HG02938 (cell line): ENCODE measurements around the gene NEXN.
"Not testable (repeated sequence)": the region's sequence is repeated elsewhere in the genome, so short reads cannot be mapped to it uniquely, and the experiment has no call there.

Experiments
- ATAC-seq: cut with Tn5 transposase; IDR thresholded peaks from one replicate; pipeline ENCODE4 v1.9.1; 2021; ENCODE audit warnings: mild to moderate bottlenecking, moderate library complexity; ENCODE audit not compliant: unreplicated experiment

NEXN gene

DNA sequence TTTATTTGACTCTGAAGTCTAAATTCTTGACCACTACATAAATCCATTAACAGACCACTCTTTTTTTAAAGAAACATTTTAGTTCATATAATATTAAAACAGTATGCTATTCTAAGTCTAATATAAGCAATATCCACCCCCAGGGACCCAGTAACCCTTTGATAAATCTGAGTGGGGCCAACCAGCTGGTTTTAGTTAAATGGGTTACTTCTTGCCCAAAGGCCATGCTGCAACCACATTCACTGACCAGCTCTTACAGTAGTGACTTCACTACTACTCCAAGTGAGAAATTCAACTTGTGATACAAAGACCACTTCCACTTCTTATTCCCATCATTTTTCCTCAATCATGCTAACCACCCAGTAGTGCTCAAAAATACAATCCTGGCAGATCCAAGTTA, 70.0 kb downstream of the NEXN start:
- no peak for ATAC-seq

DNA sequence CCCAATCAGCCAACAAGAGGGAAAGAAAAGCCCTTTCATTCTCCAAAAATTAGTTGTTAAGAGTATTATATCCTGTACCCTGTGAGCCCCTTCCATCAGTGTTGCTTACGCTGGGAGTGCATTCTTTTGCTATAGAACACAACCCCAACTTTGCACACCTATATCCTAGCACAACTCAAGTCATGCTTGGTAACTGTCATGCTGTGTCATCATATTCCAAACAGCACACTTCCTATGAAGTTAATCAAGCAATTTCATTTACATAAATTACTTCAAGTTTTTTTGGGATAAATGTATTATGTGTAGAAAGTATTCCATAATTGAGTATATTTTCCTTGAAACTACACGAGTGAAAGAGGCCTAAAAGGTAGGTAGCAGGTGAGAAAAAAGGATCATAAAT, 70.4 kb downstream of the NEXN start:
- ATAC-seq, result no peak

DNA sequence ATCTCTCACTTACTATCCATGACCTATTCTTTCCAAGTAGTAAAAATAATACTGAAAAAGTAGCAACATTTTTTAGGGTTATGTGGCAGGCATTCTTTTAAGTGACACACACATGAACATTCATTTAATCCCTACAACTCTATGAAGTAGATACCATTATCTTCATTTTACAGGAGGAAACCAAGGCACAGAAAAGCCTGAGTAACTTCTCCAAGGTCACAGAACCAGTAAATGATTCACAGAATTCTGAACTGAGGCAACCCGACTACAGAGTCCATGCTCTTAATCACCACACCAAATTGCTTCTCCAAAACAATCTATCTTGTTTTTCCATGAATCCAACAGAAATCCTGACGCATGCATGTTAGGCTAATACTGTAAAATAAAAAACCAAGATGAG, 73.0 kb downstream of the NEXN start:
- ATAC-seq, result no peak

DNA sequence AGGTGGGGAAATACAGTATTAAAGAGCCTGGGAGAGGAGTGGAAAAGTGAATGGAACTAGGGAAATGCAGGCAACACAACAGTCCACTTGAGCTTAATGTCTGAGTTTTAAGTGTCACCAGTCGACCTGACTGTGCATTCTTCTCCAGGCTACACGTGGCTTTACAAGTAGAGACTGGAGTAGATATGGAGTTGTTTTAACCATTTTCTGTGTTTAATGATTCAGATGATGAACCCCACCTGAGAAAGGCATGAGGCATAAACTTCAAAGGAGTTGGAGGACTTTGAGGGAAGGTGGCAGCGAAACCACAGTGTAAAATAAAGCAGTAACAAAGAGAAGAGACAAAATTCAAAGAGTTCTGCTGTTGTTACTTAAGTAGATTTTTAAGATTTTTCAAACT, 77.9 kb downstream of the NEXN start:
- ATAC-seq, result no peak

DNA sequence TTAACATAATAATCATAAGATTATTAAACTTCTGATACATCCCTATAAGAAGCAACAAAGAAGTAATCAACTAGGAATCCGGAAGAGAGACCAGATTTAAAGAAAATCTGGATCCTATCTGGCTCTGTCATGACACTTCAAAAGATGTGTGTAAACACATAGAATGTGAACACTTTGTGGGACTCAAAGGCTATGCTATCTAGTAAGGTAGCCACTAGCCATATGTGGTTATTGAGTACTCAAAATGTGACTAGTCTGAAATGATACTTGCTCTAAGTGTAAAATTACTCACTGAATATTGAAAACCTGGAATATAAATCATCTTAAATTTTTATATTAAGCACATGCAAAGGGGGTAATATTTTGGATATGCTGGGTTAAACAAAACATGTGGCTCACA, 81.8 kb downstream of the NEXN start:
- ATAC-seq, result no peak

DNA sequence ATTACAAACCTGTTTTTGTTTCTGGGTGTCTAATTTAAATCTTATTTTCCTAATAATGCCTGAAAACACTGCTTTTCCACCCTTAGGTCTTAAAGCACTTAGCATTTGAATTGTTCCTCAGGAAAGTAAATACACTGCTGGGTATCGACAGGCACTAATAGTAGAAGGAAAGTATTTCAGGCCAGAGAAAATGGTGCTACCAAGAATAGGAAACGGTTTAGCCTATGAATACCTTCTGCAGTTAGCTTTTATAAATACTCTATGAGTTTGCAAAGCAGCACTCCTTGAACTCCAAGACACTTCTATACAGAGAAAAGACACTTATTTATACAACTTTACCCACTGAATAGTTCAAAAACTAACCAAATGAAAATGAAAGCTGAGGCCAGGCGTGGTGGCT, 83.7 kb downstream of the NEXN start:
- no peak for ATAC-seq

DNA sequence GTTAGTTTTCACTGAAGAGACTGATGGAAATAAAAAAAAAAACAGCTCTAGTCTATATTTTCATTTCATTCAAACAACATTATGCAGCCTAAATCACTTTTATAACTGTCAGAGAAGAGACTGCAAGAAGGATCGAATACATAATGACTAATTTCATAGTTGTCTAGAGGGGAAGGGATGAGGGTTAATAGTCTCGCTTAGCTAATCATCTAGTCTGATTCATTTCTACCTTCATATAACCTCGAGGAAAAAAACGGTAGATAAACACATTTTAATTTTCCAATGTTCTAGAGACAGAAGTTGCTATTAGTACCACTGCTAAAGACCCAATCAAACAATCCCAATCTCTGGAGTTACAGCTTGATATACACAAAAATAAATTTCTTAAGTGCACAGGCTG, 87.0 kb downstream of the NEXN start:
- no peak for ATAC-seq

DNA sequence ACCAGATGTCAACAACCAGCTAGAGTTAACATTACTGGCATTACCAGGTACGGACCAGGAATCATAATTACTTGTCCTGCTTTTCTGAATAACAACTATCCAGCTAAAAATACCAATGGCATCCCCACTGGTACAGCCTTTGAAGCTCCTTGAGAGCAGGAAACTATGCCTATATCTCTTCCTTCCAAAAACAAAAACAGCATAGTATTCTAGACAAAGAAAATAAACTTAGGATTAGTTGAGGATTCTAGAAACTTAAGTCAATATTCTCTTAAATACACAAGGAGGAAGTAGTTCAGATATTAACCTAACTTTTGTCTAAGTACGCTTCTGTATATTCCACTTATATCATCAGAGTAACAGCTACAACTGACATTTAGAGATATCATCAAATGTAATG, 87.5 kb downstream of the NEXN start:
- ATAC-seq, result no peak

DNA sequence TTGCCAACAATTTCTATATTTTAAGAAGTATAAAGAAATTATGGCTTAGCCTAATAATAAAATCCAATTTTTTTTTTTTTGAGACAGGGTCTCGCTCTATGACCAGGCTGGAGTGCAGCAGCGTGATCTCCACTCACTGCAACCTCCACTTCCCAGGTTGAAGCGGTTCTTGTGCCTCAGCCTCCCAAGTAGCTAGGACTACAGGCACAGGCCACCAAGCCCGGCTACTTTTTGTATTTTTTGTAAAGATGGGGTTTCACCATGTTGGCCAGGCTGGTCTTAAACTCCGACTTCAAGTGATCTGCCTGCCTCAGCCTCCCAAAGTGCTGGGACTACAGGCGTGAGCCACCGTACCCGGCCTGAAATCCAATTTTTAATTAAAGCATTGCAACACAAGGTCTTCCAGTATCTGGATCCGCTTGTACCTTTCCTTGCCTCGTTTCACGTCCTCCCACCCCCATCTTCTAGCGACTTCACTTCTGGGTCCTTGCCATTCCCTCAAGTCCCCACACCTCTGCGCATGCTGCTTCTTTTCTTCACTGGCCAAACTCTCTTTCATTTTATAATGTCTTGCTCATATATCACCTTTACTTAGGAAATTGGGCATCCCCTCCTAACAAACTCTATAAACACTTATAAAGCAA, 88.1 kb downstream of the NEXN start:
- ATAC-seq, result no peak

DNA sequence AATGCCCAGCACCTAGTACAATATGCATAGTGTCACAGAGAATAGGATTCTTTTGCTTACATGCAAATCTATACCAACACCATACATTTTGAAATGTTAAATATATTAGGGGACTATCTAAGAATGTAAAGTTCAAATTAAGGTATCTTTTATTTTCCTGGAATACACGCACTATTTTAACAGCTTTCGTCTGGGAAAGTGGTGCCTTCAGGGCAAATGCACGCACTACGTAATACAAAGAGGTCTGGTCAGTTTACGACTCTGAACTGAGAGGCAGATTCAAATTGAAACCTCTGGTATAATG, 89.5 kb downstream of the NEXN start:
- ATAC-seq, result peak; percentile 0

DNA sequence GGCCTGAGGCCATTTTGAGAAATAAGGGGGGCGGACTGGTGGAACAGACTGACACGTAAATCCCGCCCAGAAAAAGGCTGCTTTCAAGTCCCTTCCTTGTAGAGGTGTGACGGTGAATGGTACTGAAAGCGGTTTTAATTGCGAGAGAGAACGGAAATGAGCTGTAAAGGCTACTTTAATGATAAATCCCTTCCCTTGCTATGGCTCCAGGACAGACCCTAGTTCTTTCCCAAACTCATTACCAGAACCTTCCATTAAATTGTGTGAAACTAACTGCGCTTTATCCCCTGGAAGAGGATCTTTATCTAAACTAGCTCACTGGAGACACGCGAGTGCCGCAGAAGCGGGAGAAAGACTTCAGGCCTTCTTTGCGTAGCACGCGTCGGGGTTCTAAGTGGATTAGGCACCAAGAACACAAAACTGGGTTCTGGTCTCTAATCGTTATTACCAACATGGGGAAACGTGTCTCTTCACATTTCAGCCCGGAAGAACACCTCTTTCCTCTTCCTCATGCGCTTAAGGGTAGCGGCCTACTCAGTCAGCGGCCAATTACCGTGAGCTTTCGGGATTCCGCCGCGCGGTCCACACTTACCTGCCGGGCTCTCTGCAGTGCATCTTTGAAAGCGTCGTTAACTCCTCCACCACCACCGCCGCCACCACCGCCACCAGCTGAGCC, 90.0 kb downstream of the NEXN start:
- ATAC-seq, result peak; percentile 69

DNA sequence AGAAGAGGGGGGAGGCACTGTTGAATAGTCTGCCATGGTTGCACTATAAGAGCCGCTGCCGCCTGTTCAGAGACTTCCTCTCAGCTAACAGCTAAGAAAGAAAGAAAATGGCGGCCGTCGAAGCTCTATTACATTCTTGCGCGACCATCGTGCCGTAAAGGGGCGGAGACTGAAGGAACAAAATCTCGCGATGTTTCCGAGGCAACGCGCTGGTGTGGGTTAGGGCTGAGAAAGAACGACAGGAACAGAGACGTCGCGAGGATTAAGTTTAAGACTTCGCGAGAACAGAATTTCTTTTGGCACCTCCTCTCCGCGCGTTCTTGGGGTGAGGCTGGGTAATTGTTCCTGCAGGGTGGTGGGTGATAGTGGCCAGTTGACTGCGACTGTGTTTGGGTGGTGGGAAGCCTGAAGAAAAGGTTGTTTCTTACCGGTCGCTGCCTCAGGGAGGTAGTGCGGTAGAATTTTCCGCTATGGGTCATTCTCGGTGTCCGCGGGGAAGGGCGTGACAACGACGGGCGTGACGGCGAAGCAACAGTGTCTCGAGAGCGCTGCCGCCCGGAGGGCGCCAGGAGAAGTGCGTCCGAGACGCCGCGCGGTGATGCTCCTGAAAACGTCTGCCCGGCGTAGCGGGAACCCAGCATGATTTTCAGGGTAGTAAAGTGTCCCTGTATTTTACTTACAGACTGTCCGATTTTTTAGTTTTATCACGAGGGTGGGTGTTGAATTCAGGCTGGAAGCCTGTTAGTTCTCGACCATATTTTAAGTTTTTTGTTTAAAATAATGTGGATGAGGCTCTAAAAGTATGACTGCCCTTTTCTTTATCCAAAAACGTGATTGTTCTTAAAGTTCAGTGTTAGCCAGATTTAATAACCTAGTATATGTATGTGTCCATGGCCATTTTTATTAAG, 90.8 kb downstream of the NEXN start, which contains the start of gene FUBP1:
TSS of gene FUBP1 (minus strand) at position 104 of the 908 bp plus-strand sequence. CDS start at position 36, 68 bp downstream.
- peak; percentile 74 for ATAC-seq

DNA sequence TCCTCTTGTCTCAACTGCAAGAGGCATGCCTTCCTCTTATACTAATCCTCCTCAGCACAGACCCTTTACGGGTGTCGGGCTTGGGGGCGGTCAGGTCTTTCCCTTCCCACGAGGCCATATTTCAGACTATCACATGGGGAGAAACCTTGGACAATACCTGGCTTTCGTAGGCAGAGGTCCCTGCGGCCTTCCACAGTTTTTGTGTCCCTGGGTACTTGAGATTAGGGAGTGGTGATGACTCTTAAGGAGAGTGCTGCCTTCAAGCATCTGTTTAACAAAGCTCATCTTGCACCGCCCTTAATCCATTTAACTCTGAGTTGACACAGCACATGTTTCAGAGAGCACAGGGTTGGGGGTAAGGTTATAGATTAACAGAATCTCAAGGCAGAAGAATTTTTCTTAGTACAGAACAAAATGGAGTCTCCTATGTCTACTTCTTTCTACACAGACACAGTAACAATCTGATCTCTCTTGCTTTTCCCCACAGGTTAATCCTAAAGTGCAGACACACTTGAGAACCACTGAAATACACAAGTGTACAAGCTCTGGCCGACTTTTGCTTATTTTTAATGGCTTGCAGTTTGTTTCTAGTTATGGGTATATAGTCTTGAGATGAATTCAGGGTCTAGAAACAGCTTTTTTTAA, 95.0 kb downstream of the NEXN start:
- not testable (repeated sequence) for ATAC-seq

DNA sequence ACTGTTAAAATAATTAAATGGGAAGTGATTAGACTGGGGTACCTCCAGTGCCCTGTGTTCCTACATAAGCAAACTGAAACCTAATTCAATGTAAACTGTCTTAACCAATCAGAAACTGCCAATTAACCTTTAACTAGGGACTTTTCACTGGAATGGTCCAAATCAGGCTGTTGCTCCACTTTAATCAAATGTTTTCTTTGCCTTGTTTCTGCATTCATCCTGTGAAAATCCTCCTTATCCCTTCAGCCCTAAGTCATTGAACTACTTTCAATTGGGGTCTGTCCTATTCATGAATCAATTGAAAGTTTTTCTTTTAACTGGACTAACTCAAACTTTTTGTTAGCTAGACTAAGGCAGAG, 95.6 kb downstream of the NEXN start:
- no peak for ATAC-seq

DNA sequence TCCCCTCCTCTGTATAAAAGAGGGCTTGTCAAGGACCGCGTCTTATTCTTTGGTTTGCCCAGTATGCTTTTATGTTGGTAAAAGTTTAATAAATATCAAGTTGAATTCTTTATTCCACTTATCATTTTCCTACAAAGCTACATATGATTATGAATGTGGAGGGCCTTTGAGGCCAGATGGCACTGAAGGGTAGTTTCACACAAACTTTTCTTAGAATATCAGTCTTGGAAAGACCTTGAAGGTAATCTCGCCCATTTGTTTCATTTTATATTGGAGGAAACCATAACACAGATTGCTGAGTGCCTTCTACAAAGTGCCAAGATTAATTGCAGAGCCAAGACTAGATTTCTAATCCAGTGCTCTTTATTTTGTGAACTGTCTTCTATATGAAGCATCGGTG, 96.2 kb downstream of the NEXN start:
- no peak for ATAC-seq

DNA sequence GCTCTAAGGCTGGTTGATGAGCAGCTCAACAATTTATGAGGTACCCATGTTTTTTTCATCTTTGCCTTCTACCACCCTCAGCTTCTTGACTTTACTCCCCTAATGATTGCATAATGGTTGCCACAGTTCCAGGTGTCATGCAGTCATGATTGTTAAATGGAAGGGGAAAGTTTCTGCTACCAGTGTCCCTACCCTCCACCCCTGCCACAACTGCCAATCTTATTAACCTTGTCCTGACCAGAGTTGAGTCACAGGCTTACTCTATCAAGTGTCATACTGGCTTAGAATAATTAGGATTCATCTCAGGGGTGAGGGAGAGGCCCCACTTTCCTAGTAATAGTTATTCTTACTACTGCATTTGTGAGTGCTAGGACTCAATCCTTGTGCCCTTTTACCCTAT, 98.4 kb downstream of the NEXN start:
- ATAC-seq, result no peak

DNA sequence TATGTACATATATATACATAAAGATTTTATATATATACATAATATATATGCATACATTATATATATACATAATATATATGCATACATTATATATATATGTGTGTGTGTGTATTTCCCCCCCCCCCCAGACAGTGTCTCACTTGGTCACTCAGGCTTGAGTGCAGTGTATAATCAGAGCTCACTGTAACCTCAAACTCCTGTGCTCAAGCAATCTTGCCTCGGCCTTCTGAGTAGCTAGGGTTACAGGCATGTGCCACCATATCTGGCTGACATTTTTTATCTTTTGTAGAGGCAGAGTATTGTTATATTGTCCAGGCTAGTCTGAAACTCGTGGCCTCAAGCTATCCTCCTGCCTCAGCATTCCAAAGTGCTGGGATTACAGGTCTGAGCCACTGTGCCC, 99.5 kb downstream of the NEXN start:
- ATAC-seq, result no peak

DNA sequence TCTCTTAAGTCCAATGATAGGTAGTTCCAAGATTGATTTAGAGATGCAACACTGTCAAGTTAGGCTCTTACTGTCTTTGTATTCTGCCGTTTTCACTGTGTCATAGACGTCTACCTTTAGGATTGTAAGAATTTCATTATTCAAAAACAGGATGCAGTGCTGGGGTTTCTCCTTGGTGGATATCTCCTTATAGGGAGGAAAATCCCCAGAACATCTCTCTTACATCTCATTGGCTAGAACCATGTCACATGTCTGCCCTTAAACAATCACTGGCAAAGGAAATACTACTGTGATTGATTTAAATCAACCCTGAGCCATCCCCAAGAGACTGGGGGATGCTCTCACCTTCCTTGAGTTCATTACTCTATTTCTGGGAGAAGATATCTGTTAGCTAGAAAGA, 101.3 kb downstream of the NEXN start:
- no peak for ATAC-seq

DNA sequence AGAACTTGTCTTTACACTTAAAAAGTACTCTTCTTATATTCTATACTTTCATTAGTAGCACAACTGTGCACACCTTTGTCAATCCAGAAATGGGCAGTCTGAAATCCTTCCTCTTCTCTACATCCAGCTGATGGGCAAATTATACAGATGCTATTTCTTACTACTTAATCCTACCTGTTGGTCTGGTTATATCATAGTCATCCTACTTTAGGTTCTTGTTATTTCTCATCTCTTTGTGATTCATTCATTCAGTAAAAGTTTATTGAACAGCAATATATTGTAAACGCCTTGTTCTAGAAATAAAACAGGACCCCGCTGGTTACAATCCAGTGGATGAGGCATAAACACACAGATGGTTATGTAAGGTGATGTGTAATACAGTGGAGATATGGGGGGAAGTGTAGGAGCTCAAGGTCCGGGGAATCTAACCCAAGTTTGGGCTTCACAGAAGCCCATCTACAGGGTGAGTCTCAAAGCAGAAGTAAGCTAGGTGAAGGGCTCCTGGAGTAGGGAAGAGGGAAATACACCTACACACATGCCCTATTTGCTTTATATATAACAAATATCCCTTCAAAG, 102.3 kb downstream of the NEXN start:
- ATAC-seq, result no peak

DNA sequence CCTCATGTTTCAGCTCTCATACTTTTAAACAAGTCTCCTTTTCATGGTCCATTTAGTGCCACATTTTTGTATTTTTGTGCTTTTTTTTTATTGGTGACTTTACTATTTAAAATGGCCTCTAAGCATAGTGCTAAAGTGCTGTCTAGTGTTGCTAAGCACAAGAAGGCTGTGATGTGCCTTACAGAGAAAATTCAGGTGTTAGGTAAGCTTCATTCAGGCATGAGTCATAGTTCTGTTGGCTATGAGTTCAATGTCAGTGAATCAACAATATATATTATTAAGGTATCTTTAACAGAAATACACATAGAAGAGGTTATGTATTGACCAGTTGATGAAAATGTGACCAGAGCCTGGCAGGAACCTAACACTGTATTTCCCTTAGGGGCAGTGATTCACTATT, 103.2 kb downstream of the NEXN start:
- no peak for ATAC-seq
